ENCODE results near the gene OIT3. TPM values are rescaled to one million over a fixed set of nuclear protein-coding genes. Genes with fewer than 3 reads are reported as not detected.

The OIT3 gene
- total and polyA plus RNA-seq, 2 of the 8 experiments (the other 6 are each of a cell fraction or from before 2014, with no cell fraction given) = not detected

DNA sequence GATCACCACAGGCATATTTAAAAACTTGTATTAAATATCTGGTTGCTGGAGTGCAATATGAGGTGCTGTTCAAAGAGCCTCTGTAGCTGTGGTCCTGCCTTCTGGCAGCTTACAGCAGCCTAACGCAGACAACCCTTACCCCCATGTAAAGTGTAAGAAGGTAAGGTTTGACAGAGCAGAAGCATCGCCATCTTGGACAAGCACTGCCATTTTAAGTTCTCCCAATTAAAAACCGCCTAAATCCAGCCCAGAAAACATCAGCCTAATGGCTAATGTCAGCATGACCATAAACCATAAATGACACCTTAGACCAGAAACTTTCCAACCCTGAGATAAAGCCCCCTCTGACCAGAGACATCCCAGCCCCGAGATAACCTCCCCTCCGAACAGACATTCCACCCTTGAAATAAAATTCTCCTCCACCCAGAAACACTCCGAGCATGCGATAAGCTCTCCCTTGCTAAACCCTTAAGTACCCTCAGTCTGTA lies 5.3 kb upstream of the OIT3 start (continued):
- TF ChIP-seq, protein P1, sequence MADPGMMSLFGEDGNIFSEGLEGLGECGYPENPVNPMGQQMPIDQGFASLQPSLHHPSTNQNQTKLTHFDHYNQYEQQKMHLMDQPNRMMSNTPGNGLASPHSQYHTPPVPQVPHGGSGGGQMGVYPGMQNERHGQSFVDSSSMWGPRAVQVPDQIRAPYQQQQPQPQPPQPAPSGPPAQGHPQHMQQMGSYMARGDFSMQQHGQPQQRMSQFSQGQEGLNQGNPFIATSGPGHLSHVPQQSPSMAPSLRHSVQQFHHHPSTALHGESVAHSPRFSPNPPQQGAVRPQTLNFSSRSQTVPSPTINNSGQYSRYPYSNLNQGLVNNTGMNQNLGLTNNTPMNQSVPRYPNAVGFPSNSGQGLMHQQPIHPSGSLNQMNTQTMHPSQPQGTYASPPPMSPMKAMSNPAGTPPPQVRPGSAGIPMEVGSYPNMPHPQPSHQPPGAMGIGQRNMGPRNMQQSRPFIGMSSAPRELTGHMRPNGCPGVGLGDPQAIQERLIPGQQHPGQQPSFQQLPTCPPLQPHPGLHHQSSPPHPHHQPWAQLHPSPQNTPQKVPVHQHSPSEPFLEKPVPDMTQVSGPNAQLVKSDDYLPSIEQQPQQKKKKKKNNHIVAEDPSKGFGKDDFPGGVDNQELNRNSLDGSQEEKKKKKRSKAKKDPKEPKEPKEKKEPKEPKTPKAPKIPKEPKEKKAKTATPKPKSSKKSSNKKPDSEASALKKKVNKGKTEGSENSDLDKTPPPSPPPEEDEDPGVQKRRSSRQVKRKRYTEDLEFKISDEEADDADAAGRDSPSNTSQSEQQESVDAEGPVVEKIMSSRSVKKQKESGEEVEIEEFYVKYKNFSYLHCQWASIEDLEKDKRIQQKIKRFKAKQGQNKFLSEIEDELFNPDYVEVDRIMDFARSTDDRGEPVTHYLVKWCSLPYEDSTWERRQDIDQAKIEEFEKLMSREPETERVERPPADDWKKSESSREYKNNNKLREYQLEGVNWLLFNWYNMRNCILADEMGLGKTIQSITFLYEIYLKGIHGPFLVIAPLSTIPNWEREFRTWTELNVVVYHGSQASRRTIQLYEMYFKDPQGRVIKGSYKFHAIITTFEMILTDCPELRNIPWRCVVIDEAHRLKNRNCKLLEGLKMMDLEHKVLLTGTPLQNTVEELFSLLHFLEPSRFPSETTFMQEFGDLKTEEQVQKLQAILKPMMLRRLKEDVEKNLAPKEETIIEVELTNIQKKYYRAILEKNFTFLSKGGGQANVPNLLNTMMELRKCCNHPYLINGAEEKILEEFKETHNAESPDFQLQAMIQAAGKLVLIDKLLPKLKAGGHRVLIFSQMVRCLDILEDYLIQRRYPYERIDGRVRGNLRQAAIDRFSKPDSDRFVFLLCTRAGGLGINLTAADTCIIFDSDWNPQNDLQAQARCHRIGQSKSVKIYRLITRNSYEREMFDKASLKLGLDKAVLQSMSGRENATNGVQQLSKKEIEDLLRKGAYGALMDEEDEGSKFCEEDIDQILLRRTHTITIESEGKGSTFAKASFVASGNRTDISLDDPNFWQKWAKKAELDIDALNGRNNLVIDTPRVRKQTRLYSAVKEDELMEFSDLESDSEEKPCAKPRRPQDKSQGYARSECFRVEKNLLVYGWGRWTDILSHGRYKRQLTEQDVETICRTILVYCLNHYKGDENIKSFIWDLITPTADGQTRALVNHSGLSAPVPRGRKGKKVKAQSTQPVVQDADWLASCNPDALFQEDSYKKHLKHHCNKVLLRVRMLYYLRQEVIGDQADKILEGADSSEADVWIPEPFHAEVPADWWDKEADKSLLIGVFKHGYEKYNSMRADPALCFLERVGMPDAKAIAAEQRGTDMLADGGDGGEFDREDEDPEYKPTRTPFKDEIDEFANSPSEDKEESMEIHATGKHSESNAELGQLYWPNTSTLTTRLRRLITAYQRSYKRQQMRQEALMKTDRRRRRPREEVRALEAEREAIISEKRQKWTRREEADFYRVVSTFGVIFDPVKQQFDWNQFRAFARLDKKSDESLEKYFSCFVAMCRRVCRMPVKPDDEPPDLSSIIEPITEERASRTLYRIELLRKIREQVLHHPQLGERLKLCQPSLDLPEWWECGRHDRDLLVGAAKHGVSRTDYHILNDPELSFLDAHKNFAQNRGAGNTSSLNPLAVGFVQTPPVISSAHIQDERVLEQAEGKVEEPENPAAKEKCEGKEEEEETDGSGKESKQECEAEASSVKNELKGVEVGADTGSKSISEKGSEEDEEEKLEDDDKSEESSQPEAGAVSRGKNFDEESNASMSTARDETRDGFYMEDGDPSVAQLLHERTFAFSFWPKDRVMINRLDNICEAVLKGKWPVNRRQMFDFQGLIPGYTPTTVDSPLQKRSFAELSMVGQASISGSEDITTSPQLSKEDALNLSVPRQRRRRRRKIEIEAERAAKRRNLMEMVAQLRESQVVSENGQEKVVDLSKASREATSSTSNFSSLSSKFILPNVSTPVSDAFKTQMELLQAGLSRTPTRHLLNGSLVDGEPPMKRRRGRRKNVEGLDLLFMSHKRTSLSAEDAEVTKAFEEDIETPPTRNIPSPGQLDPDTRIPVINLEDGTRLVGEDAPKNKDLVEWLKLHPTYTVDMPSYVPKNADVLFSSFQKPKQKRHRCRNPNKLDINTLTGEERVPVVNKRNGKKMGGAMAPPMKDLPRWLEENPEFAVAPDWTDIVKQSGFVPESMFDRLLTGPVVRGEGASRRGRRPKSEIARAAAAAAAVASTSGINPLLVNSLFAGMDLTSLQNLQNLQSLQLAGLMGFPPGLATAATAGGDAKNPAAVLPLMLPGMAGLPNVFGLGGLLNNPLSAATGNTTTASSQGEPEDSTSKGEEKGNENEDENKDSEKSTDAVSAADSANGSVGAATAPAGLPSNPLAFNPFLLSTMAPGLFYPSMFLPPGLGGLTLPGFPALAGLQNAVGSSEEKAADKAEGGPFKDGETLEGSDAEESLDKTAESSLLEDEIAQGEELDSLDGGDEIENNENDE (IDR thresholded peaks at IDR 0.05; ENCODE audit: insufficient replicate concordance, low read length) = no peak
- no peak for TF ChIP-seq RAD21 (IDR thresholded peaks at IDR 0.05 in 1 of 2, conservative IDR thresholded peaks at IDR 0.05 in 1 of 2; ENCODE audit: low read depth in 2 of 2, low read length in 2 of 2)
- TF ChIP-seq TAF1 (IDR thresholded peaks at IDR 0.05; ENCODE audit: low read depth, low read length) = no peak
- no peak for TF ChIP-seq SUZ12 (IDR thresholded peaks at IDR 0.05; ENCODE audit: low read length)
- TF ChIP-seq SIN3A (conservative IDR thresholded peaks at IDR 0.05 in 1 of 2, IDR thresholded peaks at IDR 0.05 in 1 of 2; ENCODE audit: low read depth in 1 of 2, low read length in 2 of 2) = no peak
- TF ChIP-seq POLR2AphosphoS5 (IDR thresholded peaks at IDR 0.05; ENCODE audit: low read depth, low read length) = no peak
- no peak for TF ChIP-seq CEBPB (IDR thresholded peaks at IDR 0.05; ENCODE audit: low read depth, low read length)
- no peak for TF ChIP-seq ASH2L (IDR thresholded peaks at IDR 0.05; ENCODE audit: low read length)
- TF ChIP-seq, protein P2, sequence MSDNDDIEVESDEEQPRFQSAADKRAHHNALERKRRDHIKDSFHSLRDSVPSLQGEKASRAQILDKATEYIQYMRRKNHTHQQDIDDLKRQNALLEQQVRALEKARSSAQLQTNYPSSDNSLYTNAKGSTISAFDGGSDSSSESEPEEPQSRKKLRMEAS (IDR thresholded peaks at IDR 0.05) = no peak
- no peak for TF ChIP-seq CREB1 (IDR thresholded peaks at IDR 0.05)

All from H1 (cell line).